H9 (cell line): ENCODE data around the gene OR1J4. TPM values are rescaled to one million over a fixed set of nuclear protein-coding genes. Genes with fewer than 3 reads are reported as not detected.

Experiments used
- DNase-seq: peaks from one replicate; pipeline ENCODE4 v3.0.0-alpha.2; 2017
- H2AFZ ChIP-seq: one replicate; pipeline ENCODE4 v1.6.1; 2013; ENCODE audit warnings: mild to moderate bottlenecking, low read length, control low read depth, moderate library complexity
- H2AK5ac ChIP-seq: 2 replicates; pipeline ENCODE4 v1.6.1; 2013; ENCODE audit warnings: low read length, control low read depth, mixed read lengths; ENCODE audit not compliant: insufficient read length
- H2BK120ac ChIP-seq: one replicate; pipeline ENCODE4 v1.6.1; 2013; ENCODE audit warnings: low read depth, mild to moderate bottlenecking, low read length, control low read depth, inconsistent platforms; ENCODE audit not compliant: poor library complexity, severe bottlenecking
- H2BK12ac ChIP-seq: 2 replicates; pipeline ENCODE4 v1.6.1; 2013; ENCODE audit warnings: low read length, control low read depth, mixed read lengths, low read depth; ENCODE audit not compliant: insufficient read length
- H2BK15ac ChIP-seq: 2 replicates; pipeline ENCODE4 v1.6.1; 2013; ENCODE audit warnings: low read depth, low read length, control low read depth
- H2BK20ac ChIP-seq: one replicate; pipeline ENCODE4 v1.6.1; 2013; ENCODE audit warnings: low read depth, mild to moderate bottlenecking, low read length, control low read depth, inconsistent platforms; ENCODE audit not compliant: poor library complexity, severe bottlenecking
- H2BK5ac ChIP-seq: 2 replicates; pipeline ENCODE4 v1.6.1; 2013; ENCODE audit warnings: low read length, control low read depth, mixed read lengths; ENCODE audit not compliant: insufficient read length
- H3K14ac ChIP-seq: 2 replicates; pipeline ENCODE4 v1.6.1; 2013; ENCODE audit warnings: low read length, control low read depth; ENCODE audit not compliant: insufficient read depth
- H3K18ac ChIP-seq: 2 replicates; pipeline ENCODE4 v1.6.1; 2013; ENCODE audit warnings: low read depth, mild to moderate bottlenecking, mixed read lengths, low read length, control low read depth; ENCODE audit not compliant: insufficient read length
- H3K23ac ChIP-seq: 2 replicates; pipeline ENCODE4 v1.6.1; 2013; ENCODE audit warnings: low read length, control low read depth, mixed read lengths, low read depth; ENCODE audit not compliant: insufficient read length
- H3K23me2 ChIP-seq: 2 replicates; pipeline ENCODE4 v1.6.1; 2013; ENCODE audit warnings: low read depth, mild to moderate bottlenecking, mixed read lengths, low read length, control low read depth; ENCODE audit not compliant: insufficient read length, poor library complexity, severe bottlenecking
- H3K27ac ChIP-seq: 2 replicates; pipeline ENCODE4 v1.5.1; 2013; ENCODE audit warnings: low read length, control low read depth, mixed read lengths, low read depth; ENCODE audit not compliant: insufficient read length
- H3K27me3 ChIP-seq: 2 replicates; pipeline ENCODE4 v1.6.1; 2013; ENCODE audit warnings: low read length, control low read depth, inconsistent platforms; ENCODE audit not compliant: insufficient read depth
- H3K4ac ChIP-seq: 2 replicates; pipeline ENCODE4 v1.6.1; 2013; ENCODE audit warnings: low read depth, mild to moderate bottlenecking, control low read depth, inconsistent platforms, low read length, moderate library complexity
- H3K4me1 ChIP-seq: 2 replicates; pipeline ENCODE4 v1.6.1; 2013; ENCODE audit warnings: low read length, control low read depth, inconsistent platforms; ENCODE audit not compliant: insufficient read depth
- H3K4me2 ChIP-seq: 2 replicates; pipeline ENCODE4 v1.6.1; 2013; ENCODE audit warnings: low read length, control low read depth, mixed read lengths; ENCODE audit not compliant: insufficient read length, insufficient read depth
- H3K56ac ChIP-seq: 2 replicates; pipeline ENCODE4 v1.6.1; 2013; ENCODE audit warnings: low read depth, mild to moderate bottlenecking, mixed read lengths, low read length, control low read depth; ENCODE audit not compliant: insufficient read length
- H3K79me1 ChIP-seq: 2 replicates; pipeline ENCODE4 v1.6.1; 2013; ENCODE audit warnings: low read depth, mild to moderate bottlenecking, moderate library complexity, low read length, control low read depth, inconsistent platforms; ENCODE audit not compliant: insufficient read depth, poor library complexity, severe bottlenecking
- H3K79me2 ChIP-seq: 2 replicates; pipeline ENCODE4 v1.6.1; 2013; ENCODE audit warnings: low read length, control low read depth, inconsistent platforms; ENCODE audit not compliant: insufficient read depth
- H3K9ac ChIP-seq: 2 replicates; pipeline ENCODE4 v1.6.1; 2013; ENCODE audit warnings: low read length, control low read depth, mixed read lengths; ENCODE audit not compliant: insufficient read length; ENCODE audit errors: extremely low read depth
- H3K9me3 ChIP-seq: one replicate; pipeline ENCODE4 v1.6.1; 2013; ENCODE audit warnings: low read depth, low read length, inconsistent platforms; ENCODE audit not compliant: control insufficient read depth
- H3T11ph ChIP-seq: one replicate; pipeline ENCODE4 v1.6.1; 2013; ENCODE audit warnings: mild to moderate bottlenecking, low read length, control low read depth, inconsistent platforms
- H4K20me1 ChIP-seq: one replicate; pipeline ENCODE4 v1.6.1; 2013; ENCODE audit not compliant: control insufficient read depth, insufficient read length, insufficient read depth
- H4K5ac ChIP-seq: 2 replicates; pipeline ENCODE4 v1.6.1; 2013; ENCODE audit warnings: low read depth, mild to moderate bottlenecking, mixed read lengths, low read length, control low read depth; ENCODE audit not compliant: insufficient read length
- H4K8ac ChIP-seq: replicated peaks from 2 replicates; pipeline ENCODE4 v1.6.1; 2013; ENCODE audit warnings: low read length, control low read depth, mixed read lengths, low read depth; ENCODE audit not compliant: insufficient read length
- H4K91ac ChIP-seq: 2 replicates; pipeline ENCODE4 v1.6.1; 2013; ENCODE audit warnings: low read depth, mild to moderate bottlenecking, moderate library complexity, mixed read lengths, low read length, control low read depth; ENCODE audit not compliant: insufficient read length
- H3K27ac Mint-ChIP-seq, 3 experiments: 2 replicates in 2 of 3; 3 replicates in 1 of 3; pipeline ENCODE4 v1.8.0; 2020 to 2021; ENCODE audit warnings: mixed read lengths in 3 of 3, mild to moderate bottlenecking in 1 of 3, moderate library complexity in 1 of 3
- H3K27me3 Mint-ChIP-seq: 2 replicates; pipeline ENCODE4 v1.8.0; 2021; ENCODE audit warnings: low read depth, mild to moderate bottlenecking, moderate library complexity, mixed read lengths
- H3K36me3 Mint-ChIP-seq, 3 experiments: 2 replicates in 2 of 3; 3 replicates in 1 of 3; pipeline ENCODE4 v1.8.0; 2020 to 2021; ENCODE audit warnings: low read depth in 3 of 3, mixed read lengths in 3 of 3; ENCODE audit not compliant: insufficient read depth in 1 of 3
- H3K4me1 Mint-ChIP-seq, 2 experiments: 2 replicates each; pipeline ENCODE4 v1.8.0; 2020; ENCODE audit warnings: mixed read lengths in 2 of 2
- H3K4me3 Mint-ChIP-seq, 2 experiments: 2 replicates in 1 of 2; 3 replicates in 1 of 2; pipeline ENCODE4 v1.8.0; 2020 to 2021; ENCODE audit warnings: mild to moderate bottlenecking in 2 of 2, mixed read lengths in 2 of 2, moderate library complexity in 1 of 2
- H3K9me3 Mint-ChIP-seq, 2 experiments: 2 replicates in 1 of 2; 3 replicates in 1 of 2; pipeline ENCODE4 v1.8.0; 2020; ENCODE audit warnings: mild to moderate bottlenecking in 2 of 2, mixed read lengths in 2 of 2, moderate library complexity in 1 of 2
- WGBS: extraction: QIAGEN DNeasy Blood & Tissue Kit; methylation state at CpG from one replicate; pipeline ENCODE4 v1.1.7; 2013; ENCODE audit warnings: missing lambda C conversion rate, low lambda C conversion rate, mixed read lengths; ENCODE audit not compliant: insufficient read length; ENCODE audit errors: extremely low coverage; 5-methylcytosine and 5-hydroxymethylcytosine counted together
- total RNA-seq: library from RNA; stranded (reverse); gene quantifications from 2 replicates; pipeline ENCODE4 v1.2.1, GENCODE V29; 2021
- TF ChIP-seq, protein P1 (sequence below): fragments of 200-600 bp; sonication (generic); conservative IDR thresholded peaks from 3 replicates; pipeline ENCODE4 v1.8.0; 2021; ENCODE audit warnings: antibody characterized with exemption, mild to moderate bottlenecking

The OR1J4 gene
- total RNA-seq, 1 experiment from 2014 or later: not detected

DNA sequence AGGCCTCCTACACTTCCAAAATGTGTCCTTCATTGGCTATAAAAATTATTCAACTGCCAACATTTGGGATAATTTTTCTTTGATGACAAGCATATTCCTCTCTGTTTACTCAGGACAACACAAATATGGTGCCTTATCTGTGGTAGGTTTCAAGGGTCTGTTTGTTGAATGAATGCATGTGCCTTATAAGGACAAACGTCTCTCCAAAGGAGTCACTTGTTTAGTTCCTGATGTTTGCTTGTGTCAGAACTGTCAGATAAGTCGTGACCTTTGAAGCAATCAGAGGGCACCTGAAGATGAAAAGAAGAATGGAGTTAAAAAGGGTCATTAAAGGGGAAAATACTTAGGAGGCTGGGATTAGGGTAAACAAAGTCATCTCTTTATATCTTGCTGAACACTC, 12.0 kb upstream of the OR1J4 start:
- Histone ChIP-seq H3K9ac (no peak overlapping the region), H4K91ac (no peak overlapping the region), H4K8ac (no peak overlapping the region), H2BK15ac (no peak overlapping the region), H4K20me1 (no peaks in the 10 kb centered on the region), H2AFZ (no peak overlapping the region), H3K56ac (no peak overlapping the region), H3K23ac (no peak overlapping the region), H2BK120ac (no peak overlapping the region), H3K14ac (no peak overlapping the region), H2BK12ac (no peak overlapping the region), H3K4ac (no peak overlapping the region), H3T11ph (no peak overlapping the region), H3K79me1 (no peaks in the 10 kb centered on the region), H4K5ac (no peak overlapping the region), H3K4me2 (no peak overlapping the region), H3K18ac (no peak overlapping the region), H3K23me2 (no peaks in the 10 kb centered on the region), H3K27ac (no peak overlapping the region), H3K4me1 (no peaks in the 10 kb centered on the region), H2AK5ac (no peak overlapping the region), H3K79me2 (no peaks in the 10 kb centered on the region), H3K9me3 (peaks cover 41% of the 10 kb centered on the region), H2BK20ac (no peak overlapping the region), H2BK5ac (no peak overlapping the region), H3K27me3 (no peaks in the 10 kb centered on the region)
- Mint-ChIP-seq H3K27ac (no peak overlapping the region), H3K9me3 (peaks cover 37 to 66% of the 10 kb centered on the region in 2 experiments), H3K36me3 (peaks cover 0 to 8% (median 0%) of the 10 kb centered on the region in 3 experiments; a peak in 1 of 7 replicates), H3K27me3 (no peaks in the 10 kb centered on the region; the same call in 1 of the 2 replicates), H3K4me1 (no peaks in the 10 kb centered on the region), H3K4me3 (no peak overlapping the region)
- TF ChIP-seq, protein P1, sequence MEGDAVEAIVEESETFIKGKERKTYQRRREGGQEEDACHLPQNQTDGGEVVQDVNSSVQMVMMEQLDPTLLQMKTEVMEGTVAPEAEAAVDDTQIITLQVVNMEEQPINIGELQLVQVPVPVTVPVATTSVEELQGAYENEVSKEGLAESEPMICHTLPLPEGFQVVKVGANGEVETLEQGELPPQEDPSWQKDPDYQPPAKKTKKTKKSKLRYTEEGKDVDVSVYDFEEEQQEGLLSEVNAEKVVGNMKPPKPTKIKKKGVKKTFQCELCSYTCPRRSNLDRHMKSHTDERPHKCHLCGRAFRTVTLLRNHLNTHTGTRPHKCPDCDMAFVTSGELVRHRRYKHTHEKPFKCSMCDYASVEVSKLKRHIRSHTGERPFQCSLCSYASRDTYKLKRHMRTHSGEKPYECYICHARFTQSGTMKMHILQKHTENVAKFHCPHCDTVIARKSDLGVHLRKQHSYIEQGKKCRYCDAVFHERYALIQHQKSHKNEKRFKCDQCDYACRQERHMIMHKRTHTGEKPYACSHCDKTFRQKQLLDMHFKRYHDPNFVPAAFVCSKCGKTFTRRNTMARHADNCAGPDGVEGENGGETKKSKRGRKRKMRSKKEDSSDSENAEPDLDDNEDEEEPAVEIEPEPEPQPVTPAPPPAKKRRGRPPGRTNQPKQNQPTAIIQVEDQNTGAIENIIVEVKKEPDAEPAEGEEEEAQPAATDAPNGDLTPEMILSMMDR: no peak
- no peak for DNase-seq
- no CpG with 5 or more reads among the region's 2 CpGs for WGBS
